ENCODE measurements around the gene CORO2A. TPM values are rescaled to one million over a fixed set of nuclear protein-coding genes. Genes with fewer than 3 reads are reported as not detected.

The CORO2A gene
- total RNA-seq, 1 donor from 2014 or later = 26.1 TPM

DNA sequence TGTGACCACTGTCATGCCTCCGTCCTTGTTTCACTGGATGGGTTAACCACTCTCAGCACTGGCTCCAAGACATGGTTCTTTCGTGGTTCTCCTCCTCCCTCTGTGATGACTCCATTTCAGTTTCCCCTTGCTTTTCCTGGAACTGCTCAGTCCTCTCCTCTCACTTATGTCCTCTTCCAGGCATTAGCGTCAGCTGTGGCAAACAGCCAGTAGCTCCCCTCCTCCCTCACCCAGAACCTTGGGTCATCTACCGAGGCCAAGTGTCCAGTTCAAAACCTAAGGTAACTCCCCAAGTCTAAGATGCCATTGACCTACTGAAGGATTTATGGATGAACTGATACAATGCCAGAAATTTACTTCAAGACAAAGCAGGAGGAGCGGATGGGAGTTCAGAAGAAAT is 9.8 kb upstream of the CORO2A start:
- DNase-seq (no peak), ATAC-seq (no peak)
- Histone ChIP-seq H3K9me3 (no peaks in the 10 kb centered on the region), H3K27ac (no peak overlapping the region), H3K4me1 (peaks cover 8% of the 10 kb centered on the region), H3K36me3 (peaks cover 87% of the 10 kb centered on the region), H3K27me3 (ENCODE audit: low read depth) (no peaks in the 10 kb centered on the region), H3K4me3 (no peak overlapping the region)
- intact Hi-C loops (cut with DNase I) = loop anchor here (10.0 kb wide), 1 partner anchor 63 kb away; no protein-coding TSS in a partner anchor
- TF ChIP-seq, protein P1, sequence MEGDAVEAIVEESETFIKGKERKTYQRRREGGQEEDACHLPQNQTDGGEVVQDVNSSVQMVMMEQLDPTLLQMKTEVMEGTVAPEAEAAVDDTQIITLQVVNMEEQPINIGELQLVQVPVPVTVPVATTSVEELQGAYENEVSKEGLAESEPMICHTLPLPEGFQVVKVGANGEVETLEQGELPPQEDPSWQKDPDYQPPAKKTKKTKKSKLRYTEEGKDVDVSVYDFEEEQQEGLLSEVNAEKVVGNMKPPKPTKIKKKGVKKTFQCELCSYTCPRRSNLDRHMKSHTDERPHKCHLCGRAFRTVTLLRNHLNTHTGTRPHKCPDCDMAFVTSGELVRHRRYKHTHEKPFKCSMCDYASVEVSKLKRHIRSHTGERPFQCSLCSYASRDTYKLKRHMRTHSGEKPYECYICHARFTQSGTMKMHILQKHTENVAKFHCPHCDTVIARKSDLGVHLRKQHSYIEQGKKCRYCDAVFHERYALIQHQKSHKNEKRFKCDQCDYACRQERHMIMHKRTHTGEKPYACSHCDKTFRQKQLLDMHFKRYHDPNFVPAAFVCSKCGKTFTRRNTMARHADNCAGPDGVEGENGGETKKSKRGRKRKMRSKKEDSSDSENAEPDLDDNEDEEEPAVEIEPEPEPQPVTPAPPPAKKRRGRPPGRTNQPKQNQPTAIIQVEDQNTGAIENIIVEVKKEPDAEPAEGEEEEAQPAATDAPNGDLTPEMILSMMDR (IDR thresholded peaks at IDR 0.05) = no peak

- intact Hi-C loops (cut with DNase I) = loop anchor here (10.0 kb wide), 1 partner anchor 63 kb away; no protein-coding TSS in a partner anchor
- Histone ChIP-seq H3K4me1 (peaks cover 8% of the 10 kb centered on the region), H3K36me3 (peaks cover 81% of the 10 kb centered on the region), H3K9me3 (no peaks in the 10 kb centered on the region), H3K4me3 (no peak overlapping the region), H3K27ac (no peak overlapping the region), H3K27me3 (ENCODE audit: low read depth) (no peaks in the 10 kb centered on the region)
- TF ChIP-seq, protein P1 (IDR thresholded peaks at IDR 0.05) = no peak
- no peak for ATAC-seq
- no peak for DNase-seq
Measured at GRCh38 chr9:98201749-98202148, 9.3 kb upstream of the CORO2A start.

GRCh38 chr9:98201102-98201501 is 8.7 kb upstream of the CORO2A start:
- Histone ChIP-seq H3K4me1 (peaks cover 7% of the 10 kb centered on the region), H3K9me3 (no peaks in the 10 kb centered on the region), H3K27me3 (ENCODE audit: low read depth) (no peaks in the 10 kb centered on the region), H3K4me3 (no peak overlapping the region), H3K27ac (no peak overlapping the region), H3K36me3 (peaks cover 77% of the 10 kb centered on the region)
- DNase-seq = no peak
- intact Hi-C loops (cut with DNase I) = loop anchor here (10.0 kb wide), 1 partner anchor 64 kb away; no protein-coding TSS in a partner anchor
- TF ChIP-seq, protein P1 (IDR thresholded peaks at IDR 0.05) = no peak
- no peak for ATAC-seq

- no peaks in the 10 kb centered on the region for H3K27me3 ChIP-seq (ENCODE audit: low read depth)
- no peaks in the 10 kb centered on the region for H3K9me3 ChIP-seq
- no peak overlapping the region for H3K4me3 ChIP-seq
- DNase-seq = no peak
- no peak for ATAC-seq
- H3K36me3 ChIP-seq = peaks cover 67% of the 10 kb centered on the region
- H3K4me1 ChIP-seq = no peaks in the 10 kb centered on the region
- H3K27ac ChIP-seq = no peak overlapping the region
- TF ChIP-seq, protein P1 (IDR thresholded peaks at IDR 0.05) = no peak
- intact Hi-C loops (cut with DNase I) = loop anchor here (10.0 kb wide), 1 partner anchor 65 kb away; no protein-coding TSS in a partner anchor
Measured at GRCh38 chr9:98199388-98200033, 7.1 kb upstream of the CORO2A start.

- DNase-seq = no peak
- intact Hi-C loops (cut with DNase I) = no loop called here
- Histone ChIP-seq H3K4me3 (no peak overlapping the region), H3K27ac (no peak overlapping the region), H3K4me1 (peaks cover 9% of the 10 kb centered on the region), H3K27me3 (ENCODE audit: low read depth) (no peaks in the 10 kb centered on the region), H3K36me3 (peaks cover 31% of the 10 kb centered on the region), H3K9me3 (no peaks in the 10 kb centered on the region)
- ATAC-seq = no peak
- TF ChIP-seq, protein P1 (IDR thresholded peaks at IDR 0.05) = no peak
Measured at GRCh38 chr9:98195671-98196070, 3.2 kb upstream of the CORO2A start.
